SKM-1 (cell line): ENCODE data around the gene TGFB1I1.

Source experiments
- DNase-seq: peaks from one replicate; lab custom pipeline; 2025; ENCODE audit not compliant: unreplicated experiment; lab: John Stamatoyannopoulos, UW

TGFB1I1 gene

DNA sequence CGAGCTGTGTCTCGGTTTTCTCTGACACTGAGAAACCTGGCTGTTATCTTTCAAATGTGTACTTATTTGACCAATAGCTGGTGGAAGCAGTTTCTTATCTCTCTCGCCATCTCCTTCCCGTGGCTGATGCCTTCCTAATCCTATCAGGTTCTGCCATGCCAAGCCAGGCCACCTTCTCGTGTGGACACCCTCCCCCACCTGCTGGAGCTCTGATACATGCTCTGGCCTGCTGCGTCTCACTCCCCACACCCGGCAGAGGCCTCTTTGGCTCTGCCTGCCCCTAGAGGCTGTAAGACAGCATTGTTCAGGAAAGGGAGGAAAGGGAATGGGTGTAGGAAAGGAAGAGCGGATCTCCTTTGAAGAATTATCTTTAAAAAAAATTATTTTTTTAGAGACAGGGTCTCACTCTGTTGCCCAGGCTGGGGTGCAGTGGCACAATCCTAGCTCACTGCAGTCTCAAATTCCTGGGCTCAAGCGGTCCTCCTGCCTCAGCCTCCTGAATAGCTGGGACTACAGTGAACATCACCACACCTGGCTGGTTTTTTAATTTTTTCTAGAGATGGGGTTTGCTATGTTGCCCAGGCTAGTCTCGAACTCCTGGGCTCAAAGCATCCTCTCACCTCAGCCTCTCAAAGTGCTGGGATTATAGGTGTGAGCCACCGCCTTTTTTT lies 20.1 kb upstream of the TGFB1I1 start:
- DNase-seq, result peak; percentile 33

DNA sequence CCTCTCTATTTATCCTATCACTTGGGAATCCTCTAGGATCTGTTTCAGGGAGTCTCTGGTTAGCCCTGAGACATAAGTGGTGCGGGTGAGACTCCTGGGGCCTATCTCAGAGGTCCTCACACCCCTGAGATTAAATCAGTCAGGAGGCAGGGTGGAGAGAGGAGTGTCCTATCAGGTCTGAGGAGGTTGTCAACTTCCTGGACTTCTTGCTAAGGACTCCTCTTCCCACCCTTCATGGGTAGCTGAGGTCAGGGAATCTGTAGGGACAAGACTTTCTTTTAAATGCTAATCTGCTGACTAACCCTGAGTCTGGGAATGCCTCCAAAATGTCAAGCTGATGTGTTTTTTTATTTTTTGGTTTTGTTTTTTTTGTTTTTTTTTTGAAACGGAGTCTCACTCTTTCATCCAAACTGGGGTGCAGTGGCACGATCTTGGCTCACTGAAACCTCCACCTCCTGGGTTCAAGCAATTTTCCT lies 19.3 kb upstream of the TGFB1I1 start:
- DNase-seq, result no peak

DNA sequence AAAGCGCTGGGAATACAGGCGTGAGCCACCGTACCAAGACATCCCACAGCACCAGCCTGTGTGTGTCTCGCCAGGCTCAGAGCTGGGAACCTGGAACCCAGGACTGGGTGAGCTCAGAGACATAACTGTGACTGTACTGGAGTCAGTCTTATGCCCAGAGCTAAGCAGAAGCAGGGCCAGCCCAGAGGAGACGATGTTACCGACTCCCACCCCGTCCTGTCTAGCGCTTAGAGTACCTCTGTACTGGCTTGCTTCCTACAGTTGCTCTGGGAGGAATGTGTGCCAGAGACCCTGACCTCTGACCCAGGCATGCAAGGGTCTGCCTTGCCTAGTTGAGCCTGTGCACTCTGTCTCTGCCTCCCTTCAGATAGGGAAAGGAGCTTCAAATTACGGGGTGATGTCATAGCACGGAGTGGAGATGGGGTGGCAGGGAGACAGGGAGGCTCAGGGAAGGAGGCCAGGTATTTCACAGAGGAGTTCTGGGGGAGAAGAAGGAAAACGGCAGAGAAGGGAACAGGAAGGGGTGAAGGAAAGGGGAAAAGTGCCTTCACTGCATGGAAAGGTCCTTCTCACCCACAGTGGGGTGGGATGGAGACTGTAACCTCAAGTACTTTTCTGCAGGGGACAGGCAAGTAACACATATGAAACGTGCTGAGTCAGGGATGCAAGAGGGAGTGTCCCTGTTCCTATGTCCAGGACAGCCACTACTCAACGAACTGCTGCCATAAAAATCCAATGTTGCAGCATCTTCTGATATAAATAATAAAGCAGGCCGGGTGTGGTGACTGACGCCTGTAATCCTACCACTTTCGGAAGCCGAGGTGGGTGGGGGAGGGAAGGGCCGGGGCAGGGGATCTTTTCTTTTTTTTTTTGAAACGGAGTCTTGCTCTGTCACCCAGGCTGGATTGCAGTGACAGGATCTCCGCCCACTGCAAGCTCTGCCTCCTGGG lies 18.4 kb upstream of the TGFB1I1 start:
- DNase-seq, result no peak

DNA sequence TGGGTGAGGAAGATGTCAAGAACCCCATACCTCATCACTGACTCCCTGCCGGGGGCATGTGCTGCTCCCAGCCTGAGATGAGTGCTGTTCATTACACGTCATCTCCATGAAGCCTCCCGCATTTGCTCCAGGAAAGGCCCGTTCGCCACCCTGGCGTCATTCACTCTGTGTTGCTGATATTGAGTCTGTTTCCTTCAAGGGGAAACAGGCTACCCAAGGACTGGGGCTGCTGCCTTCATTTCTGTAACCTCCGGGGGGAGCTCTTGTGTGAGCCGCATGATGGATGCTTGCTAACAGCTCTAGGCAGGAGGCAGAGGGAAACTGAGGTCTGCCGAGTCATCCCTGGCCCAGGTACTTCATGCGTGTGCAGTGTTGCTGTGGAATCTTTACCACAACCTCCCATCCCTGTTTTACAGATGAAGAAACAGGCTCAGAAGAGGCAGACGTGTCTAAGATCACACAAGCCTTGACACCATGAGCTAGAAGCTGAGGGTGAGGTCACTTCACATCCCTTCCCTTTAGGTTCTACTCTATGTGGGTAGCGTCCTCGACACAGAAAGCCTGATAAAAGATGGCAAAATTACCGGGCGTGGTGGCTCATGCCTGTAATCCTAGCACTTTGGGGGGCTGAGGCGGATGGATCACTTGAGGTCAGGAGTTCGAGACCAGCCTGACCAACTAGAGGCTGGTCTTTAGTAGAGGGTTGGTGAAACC lies 16.2 kb upstream of the TGFB1I1 start:
- DNase-seq, result peak; percentile 28

DNA sequence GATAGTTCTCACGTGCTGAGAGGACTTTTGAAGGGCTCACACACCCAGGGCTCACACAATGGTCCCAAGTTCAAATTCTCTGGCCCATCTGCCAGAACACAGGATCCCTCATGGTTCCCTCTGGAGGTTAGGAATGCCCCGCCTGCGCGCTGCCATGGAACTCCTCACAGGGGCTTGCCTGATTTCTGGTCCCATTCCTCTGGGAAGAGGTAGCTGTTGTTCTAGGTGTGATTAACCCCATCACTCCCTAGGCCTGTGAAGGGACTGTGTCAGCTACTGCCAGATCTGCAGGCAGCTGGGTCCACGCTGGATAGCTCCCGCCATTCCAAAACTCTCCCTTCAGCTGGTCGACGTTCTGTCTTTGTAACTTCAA lies 15.0 kb upstream of the TGFB1I1 start:
- DNase-seq, result no peak

DNA sequence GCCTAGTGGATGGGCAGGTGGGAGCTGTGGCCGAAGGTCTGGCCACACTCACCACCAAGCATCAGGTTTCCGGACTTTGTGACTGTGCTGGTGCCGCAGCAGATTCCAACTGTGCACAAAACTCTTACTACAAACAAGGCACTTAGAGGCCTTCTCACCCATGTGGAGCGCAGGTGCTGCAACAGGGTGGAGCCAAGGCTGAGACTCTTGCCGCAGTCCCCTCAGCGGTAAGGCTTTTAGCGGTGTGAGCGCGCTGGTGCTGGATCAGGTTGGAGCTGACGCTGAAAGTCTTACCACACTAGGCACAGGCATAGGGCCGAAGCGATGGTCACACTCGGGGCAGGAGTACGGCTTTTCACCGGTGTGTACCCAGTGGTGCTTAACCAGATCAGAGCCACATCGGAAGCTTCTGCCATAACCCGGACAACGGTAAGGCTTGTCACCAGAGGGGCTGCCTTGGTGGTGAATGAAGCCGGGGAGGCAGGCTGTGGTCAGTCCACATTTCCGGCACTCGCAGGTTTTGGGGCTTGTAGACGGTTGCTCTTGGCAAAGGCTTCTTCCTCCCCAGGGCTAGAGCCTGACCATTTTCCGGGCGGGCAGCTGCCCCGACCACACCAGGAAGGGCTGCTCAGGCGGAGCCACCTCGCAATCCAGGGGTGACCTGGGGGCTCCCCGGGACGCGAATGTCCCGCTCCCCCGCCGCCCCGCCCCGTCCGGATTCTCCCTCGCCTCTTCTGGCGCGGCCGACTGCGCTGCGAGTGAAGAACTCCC lies 13.7 kb upstream of the TGFB1I1 start:
- no peak for DNase-seq

DNA sequence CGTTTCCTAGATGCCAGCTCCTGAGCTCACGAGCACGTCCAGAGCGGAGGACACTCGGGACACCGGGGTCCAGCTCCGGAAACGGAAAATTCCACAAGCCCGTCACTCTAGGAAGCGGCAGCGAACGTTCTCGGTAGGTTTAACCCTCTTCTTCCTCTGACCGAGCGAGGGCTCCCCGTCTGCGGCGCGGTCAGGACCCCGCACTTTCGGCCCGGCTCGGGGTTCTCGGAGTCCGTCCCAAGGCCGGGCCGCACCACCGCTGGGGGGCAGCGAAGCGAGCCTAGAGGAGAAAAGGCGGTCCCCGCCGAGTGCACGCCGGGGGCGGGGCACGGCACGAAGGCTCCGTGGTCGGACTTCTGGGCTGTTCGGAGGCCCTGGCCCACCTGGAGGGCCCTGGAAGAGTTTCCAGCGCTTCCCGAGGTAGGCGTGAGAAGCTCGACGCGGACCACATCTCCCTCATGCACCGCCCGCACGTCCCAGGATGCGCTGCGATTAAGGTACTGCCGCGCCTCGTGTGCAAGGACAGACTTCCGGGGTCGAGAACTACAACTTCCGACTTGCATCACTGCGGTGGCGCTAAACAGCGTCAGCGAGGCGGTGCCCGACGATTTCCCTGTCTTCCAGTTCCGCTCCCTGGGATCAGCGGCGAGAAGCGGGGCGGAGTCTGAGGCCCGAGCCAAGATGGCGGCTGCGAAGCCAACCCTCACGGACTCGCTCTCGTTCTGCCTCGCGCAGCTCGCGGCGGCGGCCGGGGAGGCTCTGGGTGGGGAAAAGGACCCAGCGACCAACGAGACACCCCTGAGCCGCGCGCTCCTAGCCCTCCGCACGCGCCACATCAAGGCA lies 12.9 kb upstream of the TGFB1I1 start, which contains the start of gene ARMC5:
TSS of gene ARMC5 (plus strand) at position 658 of the 843 bp plus-strand sequence. CDS start at position 682, 24 bp downstream.
- peak; percentile 99 for DNase-seq

DNA sequence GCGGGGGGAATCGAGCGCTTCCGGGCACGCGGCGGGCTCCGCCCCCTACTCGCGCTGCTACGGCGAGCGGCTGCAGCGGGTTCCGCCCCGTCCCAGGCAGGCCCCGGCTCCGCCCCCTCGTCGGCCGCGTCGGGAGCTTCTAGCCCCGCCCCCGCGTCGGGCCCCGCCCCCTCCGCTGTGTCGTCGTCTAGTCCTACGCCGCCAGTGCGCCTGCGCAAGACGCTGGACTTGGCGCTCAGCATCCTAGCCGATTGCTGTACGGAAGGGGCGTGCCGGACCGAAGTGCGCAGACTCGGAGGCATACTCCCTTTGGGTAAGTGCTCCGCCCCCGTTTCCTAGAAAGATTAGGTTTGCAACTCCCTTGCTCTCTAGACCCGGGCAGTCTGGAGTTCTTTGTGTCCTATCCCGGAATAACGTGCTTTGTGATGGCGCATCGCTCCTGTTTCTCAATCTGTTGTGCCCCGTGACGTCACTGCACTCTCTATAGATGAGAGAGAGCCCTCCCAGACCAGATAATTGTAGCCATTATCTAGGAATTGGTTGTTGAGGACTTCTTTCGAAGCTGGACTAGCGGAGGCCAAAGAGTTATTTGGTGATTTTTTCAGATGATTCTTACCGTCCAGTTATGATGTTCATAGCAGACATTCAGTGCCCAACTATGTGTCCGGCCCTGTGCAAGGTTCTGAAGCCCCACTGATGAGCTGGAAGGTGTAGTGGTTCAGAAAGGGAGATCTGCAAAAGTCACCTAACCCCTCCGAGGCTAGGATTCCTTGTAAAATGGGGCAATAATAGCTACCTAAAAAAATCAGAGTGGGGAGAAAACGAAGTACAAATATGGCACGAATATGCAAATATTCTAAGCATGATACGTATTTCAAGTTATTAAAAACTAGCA lies 12.0 kb upstream of the TGFB1I1 start:
- peak; percentile 98 for DNase-seq

DNA sequence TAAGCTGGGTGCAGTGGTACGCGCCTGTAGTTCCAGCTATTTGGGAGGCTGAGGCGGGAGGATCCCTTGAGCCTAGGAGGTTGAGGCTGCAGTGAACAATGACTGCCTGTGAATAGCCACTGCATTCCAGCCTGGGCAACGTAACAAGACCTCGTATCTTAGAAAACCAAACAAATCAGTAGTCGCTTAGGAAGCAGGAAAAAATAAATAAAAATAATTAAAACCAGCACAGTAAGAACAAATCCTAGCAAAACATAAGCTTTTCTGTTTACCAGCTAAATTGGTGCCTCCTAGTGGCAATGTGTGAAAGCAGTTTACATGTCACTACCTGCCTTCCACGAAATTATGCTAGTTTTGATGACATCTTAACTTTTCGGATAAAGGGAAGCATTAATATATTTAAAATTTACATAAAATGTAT lies 11.4 kb upstream of the TGFB1I1 start:
- no peak for DNase-seq

DNA sequence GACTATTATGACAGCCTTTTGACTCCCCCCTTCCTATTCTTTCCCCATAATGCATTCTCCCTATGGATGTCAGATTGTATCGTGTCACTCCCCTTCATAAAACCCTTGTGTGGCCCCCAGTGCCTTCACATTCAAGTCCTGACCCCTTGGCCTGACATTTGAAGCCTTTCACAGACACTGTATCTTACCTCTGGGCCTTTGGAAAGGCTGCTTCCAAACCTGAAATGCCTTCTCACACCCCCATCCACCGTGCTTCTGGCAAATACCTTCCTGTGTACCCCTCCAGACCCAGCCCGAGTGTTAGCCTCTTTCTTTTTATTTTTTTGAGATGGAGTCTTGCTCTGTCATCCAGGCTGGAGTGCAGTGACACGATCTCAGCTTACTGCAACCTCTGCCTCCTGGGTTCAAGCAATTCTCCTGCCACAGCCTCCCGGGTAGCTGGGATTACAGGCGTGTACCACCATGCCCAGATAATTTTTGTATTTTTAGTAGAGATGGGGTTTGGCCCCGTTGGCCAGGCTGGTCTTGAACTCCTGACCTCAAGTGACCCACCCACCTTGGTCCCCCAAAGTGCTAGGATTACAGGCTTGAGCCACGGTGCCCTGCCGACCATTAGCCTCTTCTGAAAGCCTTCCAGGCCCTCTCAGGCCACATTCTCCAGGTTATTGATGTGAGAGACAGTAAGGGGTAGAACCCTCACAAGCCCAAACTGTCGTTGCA lies 10.6 kb upstream of the TGFB1I1 start:
- DNase-seq, result no peak

DNA sequence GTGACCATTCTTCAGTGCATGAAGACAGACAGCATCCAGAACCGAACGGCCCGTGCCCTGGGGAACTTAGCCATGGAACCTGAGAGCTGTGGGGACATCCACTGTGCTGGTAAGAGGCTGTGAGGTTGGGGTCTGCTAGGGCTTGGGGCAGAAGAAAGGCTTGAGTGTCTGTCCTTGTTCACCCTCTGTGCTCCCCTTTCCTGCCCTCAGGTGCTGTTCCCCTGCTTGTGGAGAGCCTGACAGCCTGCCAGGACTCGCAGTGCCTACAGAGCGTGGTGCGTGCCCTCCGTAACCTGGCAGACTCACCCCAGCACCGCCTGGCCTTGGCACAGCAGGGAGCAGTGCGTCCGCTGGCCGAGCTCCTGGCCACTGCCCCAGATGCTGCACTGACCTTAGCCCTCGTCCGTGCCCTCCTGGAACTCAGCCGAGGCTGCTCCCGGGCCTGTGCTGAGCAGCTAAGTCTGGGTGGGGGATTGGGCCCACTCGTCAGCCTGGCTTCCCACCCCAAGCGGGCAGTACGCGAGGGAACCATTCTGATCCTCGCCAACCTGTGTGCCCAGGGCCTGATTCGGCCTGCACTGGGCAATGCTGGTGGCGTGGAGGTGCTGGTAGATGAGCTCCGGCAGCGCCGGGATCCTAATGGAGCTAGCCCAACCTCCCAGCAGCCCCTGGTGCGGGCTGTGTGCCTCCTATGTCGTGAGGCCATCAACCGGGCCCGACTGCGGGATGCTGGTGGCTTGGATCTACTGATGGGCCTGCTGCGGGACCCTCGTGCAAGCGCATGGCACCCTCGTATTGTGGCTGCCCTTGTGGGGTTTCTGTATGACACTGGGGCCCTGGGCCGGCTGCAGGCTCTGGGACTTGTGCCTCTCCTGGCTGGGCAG lies 9.8 kb upstream of the TGFB1I1 start:
- DNase-seq, result no peak

DNA sequence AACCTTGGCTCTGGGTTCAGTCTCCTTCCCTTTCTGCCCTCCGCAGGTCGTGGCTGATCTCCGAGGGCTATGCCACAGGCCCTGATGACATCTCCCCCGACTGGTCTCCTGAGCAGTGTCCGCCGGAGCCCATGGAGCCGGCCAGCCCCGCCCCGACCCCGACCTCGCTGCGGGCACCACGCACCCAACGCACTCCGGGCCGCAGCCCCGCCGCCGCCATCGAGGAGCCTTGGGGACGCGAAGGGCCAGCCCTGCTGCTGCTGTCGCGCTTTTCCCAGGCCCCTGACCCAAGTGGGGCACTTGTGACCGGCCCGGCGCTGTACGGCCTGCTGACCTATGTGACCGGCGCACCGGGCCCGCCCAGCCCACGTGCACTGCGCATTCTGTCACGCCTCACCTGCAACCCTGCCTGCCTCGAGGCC lies 7.6 kb upstream of the TGFB1I1 start:
- DNase-seq, result no peak

DNA sequence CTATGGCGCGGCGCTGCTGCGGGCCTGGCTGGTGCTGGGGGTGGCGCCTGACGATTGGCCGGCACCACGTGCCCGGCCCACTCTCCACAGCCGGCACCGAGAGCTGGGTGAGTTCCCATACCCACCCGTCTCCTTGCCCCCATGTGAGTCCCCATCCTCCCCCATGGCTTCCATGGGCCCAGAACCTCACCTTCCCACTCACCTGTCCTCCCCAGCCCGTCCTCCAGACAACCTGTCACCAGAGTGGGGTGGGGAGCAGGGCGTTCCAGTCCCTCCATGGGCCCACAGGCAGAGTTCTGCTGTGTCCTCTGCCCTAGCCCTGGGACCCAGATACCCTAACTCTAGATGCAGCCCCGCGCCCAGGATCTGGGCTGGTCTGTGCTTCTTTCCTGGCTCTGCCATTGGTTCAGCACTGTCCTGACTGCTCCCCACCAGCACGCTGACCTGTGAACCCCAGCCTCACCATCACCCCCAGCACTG lies 7.1 kb upstream of the TGFB1I1 start:
- no peak for DNase-seq

DNA sequence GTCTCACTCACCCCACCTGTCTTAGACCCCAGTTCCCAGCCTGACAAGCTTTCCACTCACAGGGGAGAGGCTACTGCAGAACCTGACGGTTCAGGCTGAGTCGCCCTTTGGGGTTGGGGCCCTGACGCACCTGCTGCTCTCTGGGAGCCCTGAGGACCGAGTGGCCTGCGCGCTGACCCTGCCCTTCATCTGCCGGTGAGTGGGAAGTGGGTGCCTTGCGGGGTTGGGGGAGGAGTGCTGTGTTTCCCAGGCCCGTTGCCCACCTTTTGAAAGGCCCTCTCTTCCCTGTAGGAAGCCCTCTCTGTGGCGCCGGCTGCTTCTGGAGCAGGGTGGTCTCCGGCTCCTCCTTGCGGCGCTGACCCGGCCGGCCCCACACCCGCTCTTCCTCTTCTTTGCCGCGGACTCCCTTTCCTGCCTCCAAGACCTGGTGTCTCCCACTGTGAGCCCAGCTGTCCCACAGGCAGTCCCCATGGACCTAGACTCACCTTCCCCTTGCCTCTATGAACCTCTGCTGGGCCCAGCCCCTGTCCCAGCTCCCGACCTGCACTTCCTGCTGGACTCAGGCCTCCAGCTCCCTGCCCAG lies 6.1 kb upstream of the TGFB1I1 start:
- DNase-seq, result no peak

DNA sequence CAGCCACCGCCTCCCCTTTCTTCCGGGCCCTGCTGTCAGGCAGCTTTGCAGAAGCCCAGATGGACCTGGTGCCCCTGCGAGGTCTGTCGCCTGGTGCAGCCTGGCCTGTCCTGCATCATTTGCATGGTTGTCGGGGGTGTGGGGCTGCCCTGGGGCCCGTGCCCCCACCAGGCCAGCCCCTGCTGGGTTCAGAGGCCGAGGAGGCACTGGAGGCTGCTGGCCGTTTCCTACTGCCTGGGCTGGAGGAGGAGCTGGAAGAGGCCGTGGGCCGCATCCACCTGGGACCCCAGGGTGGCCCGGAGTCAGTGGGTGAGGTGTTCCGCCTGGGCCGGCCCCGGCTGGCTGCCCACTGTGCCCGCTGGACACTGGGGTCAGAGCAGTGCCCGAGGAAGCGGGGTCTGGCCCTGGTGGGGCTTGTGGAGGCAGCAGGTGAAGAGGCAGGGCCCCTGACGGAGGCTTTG lies 5.5 kb upstream of the TGFB1I1 start:
- DNase-seq, result no peak

DNA sequence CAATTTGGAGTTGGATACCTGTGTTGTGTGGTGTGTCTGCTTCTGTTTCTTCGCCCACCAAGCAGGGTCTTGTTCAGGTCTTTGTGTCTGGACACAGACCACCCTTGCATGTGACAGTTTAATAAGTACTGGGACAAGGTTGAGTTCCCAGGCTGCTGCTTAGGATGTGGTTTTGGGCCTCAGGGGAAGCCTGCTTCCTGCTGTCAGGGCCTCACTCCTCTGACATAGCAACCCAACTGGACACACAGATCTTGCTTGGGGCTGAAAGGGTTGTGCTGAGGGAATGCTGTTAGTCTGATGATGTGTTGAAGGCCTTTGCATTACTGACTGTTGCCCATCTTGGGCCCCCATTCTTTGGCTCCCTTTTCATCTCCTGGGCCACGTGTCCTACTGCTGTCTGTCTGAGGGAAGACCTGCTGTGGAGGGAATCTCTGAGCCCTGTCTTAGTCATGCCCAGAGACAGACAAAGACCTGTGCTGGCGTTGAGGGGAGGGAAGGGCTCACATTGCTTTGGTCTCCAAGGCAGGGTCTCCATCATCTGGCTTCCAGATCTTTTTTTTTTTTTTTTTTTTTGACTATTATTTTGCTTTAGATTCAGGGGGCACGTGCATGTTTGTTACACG lies 4.7 kb upstream of the TGFB1I1 start:
- DNase-seq, result no peak
